ENCODE measurements around the gene TAF9B. TPM values are rescaled to one million over a fixed set of nuclear protein-coding genes. Genes with fewer than 3 reads are reported as not detected.

The TAF9B gene
- total and polyA plus RNA-seq, 2 experiments from 2014 or later: 9.2 to 12.2 TPM

DNA sequence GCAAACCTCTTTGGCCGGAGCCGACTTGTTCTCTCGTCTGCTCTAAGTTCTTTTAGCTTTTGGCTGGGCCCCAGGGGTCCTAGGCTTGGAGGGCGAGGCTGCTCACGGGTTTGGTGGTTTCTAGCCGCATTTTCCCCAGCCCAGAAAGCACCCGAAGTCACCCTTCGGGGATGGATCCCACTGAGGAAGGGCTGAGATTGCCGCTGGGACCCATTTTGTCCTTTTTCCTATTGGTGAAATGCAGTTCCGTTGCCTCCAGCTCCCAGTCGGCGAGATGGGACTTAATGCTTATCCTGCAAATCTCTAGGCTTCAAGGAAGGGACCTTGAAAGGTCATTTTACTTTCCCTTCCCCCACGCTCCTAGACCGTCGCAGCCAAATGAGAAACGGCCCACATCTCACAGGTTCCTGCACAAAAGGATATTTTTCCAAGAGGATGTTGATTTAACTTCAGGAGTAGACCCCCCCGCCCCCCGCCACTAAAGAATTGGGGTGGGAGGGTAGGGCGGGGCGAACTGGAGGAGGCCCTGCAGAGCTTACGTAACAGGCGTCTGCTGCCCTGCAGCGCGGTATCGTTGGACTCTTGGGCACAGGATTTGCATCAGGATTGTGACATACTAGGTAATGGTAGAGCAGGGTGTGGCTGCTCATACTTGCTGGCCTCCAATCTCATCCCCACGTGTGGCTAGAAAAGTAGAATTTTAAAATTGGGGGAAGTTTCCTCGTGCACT lies 34.8 kb downstream of the TAF9B start:
- peak; percentile 75 for DNase-seq
- peaks cover 13% of the 10 kb centered on the region; the same call in 1 of the 2 replicates for H3K4me1 ChIP-seq (ENCODE audit: insufficient read depth)
- peaks cover 36% of the 10 kb centered on the region for H4K20me1 ChIP-seq (ENCODE audit: insufficient read depth)
- H3K36me3 ChIP-seq (ENCODE audit: low read depth): 0 out of 2 replicates have a peak, but pooled peaks cover 6% of the 10 kb centered on the region
- 0 to 2% methylated on average over 15 to 16 of the region's 27 CpGs for WGBS, 2 experiments (ENCODE audit: low coverage in 1 of 2, low lambda C conversion rate in 2 of 2, missing lambda C conversion rate in 2 of 2)
- H3K9me2 ChIP-seq (ENCODE audit: insufficient read depth): no peaks in the 10 kb centered on the region
- peak overlapping the region; percentile 98 for H3K4me3 ChIP-seq
- in situ Hi-C loops (cut with MboI): no loop called here
- TF ChIP-seq EZH2 (IDR thresholded peaks at IDR 0.05; ENCODE audit: insufficient read depth, poor library complexity, severe bottlenecking) (no peak), EZH2phosphoT487 (IDR thresholded peaks at IDR 0.05; ENCODE audit: insufficient read depth, low read depth) (no peak)
- H2AFZ ChIP-seq: peak overlapping the region; percentile 68
- H3K4me2 ChIP-seq (ENCODE audit: unreplicated experiment): peak overlapping the region; percentile 88
- H3K9me3 ChIP-seq (ENCODE audit: low read depth): no peaks in the 10 kb centered on the region
- peaks cover 6% of the 10 kb centered on the region for H3F3A ChIP-seq (ENCODE audit: insufficient read depth)
- H3K27me3 ChIP-seq (replicated peaks; ENCODE audit: insufficient read depth): no peaks in the 10 kb centered on the region
- H3K9ac ChIP-seq: peak overlapping the region; percentile 99
- peak overlapping the region; percentile 93 for H3K27ac ChIP-seq
- peaks cover 55% of the 10 kb centered on the region for H3K79me2 ChIP-seq (ENCODE audit: insufficient read depth)

DNA sequence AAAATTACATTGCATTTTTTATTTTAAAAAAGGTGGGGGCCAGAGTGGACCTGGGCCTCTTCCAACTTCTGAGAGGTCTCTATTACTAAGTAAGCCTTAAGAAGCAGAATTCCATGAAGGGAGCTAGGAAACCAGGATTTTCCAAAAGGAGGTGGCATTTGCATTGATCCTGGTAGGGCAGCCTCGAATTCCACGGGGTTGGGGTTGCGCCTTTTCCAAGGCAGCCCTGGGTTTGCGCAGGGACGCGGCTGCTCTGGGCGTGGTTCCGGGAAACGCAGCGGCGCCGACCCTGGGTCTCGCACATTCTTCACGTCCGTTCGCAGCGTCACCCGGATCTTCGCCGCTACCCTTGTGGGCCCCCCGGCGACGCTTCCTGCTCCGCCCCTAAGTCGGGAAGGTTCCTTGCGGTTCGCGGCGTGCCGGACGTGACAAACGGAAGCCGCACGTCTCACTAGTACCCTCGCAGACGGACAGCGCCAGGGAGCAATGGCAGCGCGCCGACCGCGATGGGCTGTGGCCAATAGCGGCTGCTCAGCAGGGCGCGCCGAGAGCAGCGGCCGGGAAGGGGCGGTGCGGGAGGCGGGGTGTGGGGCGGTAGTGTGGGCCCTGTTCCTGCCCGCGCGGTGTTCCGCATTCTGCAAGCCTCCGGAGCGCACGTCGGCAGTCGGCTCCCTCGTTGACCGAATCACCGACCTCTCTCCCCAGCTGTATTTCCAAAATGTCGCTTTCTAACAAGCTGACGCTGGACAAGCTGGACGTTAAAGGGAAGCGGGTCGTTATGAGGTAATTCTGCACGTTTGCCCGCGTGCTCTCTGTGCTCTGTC lies 35.6 kb downstream of the TAF9B start, which contains the start of gene PGK1:
Gene PGK1 (plus strand): TSS at position 626 of the 824 bp plus-strand sequence. CDS start 93 bp downstream, at position 719.
- 0 out of 2 replicates have a peak, but pooled peaks cover 6% of the 10 kb centered on the region for H3K36me3 ChIP-seq (ENCODE audit: low read depth)
- WGBS, 2 experiments (ENCODE audit: low coverage in 1 of 2, low lambda C conversion rate in 2 of 2, missing lambda C conversion rate in 2 of 2): 0 to 2% methylated on average over 6 to 12 of the region's 72 CpGs
- peak within 1 kb of the TSS; percentile 93 for H3K27ac ChIP-seq
- in situ Hi-C loops (cut with MboI): no loop called here
- no peaks in the 10 kb centered on the region for H3K27me3 ChIP-seq (replicated peaks; ENCODE audit: insufficient read depth)
- H3K4me3 ChIP-seq: peak within 1 kb of the TSS; percentile 98
- H3K9me2 ChIP-seq (ENCODE audit: insufficient read depth): no peaks in the 10 kb centered on the region
- H3K9ac ChIP-seq: peak within 1 kb of the TSS; percentile 99
- peak; percentile 95 for DNase-seq
- peak within 1 kb of the TSS; percentile 88 for H3K4me2 ChIP-seq (ENCODE audit: unreplicated experiment)
- no peaks in the 10 kb centered on the region for H3K9me3 ChIP-seq (ENCODE audit: low read depth)
- peaks cover 30% of the 10 kb centered on the region for H4K20me1 ChIP-seq (ENCODE audit: insufficient read depth)
- peaks cover 47% of the 10 kb centered on the region for H3K79me2 ChIP-seq (ENCODE audit: insufficient read depth)
- peak within 1 kb of the TSS; percentile 78 for H2AFZ ChIP-seq
- TF ChIP-seq EZH2phosphoT487 (IDR thresholded peaks at IDR 0.05; ENCODE audit: insufficient read depth, low read depth): no peak
- no peak for TF ChIP-seq EZH2 (IDR thresholded peaks at IDR 0.05; ENCODE audit: insufficient read depth, poor library complexity, severe bottlenecking)
- H3F3A ChIP-seq (ENCODE audit: insufficient read depth): peaks cover 6% of the 10 kb centered on the region
- H3K4me1 ChIP-seq (ENCODE audit: insufficient read depth): peaks cover 13% of the 10 kb centered on the region; the same call in 1 of the 2 replicates

DNA sequence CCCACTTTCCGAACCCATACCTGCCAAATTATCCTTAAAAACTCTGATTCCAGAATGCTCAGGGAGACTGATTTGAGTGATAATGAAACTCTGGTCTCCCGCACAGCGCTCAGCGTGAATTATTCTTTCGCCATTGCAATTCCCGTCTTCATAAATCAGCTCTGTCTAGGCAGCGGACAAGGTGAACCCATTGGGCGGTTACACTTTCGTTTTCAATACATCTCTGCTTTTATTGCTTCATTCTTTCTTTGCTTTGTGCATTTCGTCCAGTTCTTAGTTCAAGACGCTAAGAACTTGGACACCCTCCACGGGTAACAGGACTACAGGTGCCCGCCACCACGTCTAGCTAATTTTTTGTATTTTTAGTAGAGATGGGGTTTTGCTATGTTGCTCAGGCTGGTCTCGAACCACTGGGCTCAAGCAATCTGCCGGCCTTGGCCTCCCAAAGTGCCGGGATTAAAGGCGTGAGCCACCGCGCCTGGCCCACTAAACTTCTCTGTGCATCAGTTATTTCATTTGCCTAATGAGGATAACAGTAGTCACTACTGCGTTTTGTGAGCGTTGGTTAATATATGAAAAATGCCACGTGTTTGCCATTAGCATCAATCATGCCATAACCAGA lies 36.3 kb downstream of the TAF9B start:
- H3K4me1 ChIP-seq (ENCODE audit: insufficient read depth): 0 out of 2 replicates have a peak, but pooled peaks cover 13% of the 10 kb centered on the region

DNA sequence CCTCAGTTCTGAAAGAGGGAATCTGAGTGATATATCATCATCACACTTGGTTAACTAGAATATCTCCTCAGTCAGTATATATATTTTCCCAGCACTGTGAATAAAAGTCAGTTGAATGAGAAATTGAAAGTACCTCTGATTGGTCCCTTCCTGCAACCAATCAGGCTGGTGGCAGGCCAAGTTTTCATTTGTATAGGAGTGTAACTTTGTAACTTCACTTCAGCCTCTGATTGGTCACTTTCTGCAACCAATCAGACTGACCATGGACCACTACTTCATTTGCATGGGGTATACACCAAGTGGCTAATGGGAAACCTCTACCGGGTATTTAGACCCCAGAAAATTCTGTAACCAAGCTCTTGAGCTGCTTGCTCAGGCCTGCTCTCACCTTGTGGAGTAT lies 37.4 kb downstream of the TAF9B start:
- in situ Hi-C loops (cut with MboI): no loop called here
- H3K9me2 ChIP-seq (ENCODE audit: insufficient read depth): no peaks in the 10 kb centered on the region
- peaks cover 18% of the 10 kb centered on the region; the same call in 1 of the 2 replicates for H4K20me1 ChIP-seq (ENCODE audit: insufficient read depth)
- H3K79me2 ChIP-seq (ENCODE audit: insufficient read depth): peaks cover 30% of the 10 kb centered on the region
- no peak for DNase-seq
- no peaks in the 10 kb centered on the region for H3K9me3 ChIP-seq (ENCODE audit: low read depth)
- no peak overlapping the region for H3K4me3 ChIP-seq
- H3K4me1 ChIP-seq (ENCODE audit: insufficient read depth): 0 out of 2 replicates have a peak, but pooled peaks cover 4% of the 10 kb centered on the region
- H3K27ac ChIP-seq: no peak overlapping the region
- H3K9ac ChIP-seq: no peak overlapping the region
- no peak overlapping the region for H2AFZ ChIP-seq
- H3K4me2 ChIP-seq (ENCODE audit: unreplicated experiment): no peak overlapping the region
- TF ChIP-seq EZH2 (IDR thresholded peaks at IDR 0.05; ENCODE audit: insufficient read depth, poor library complexity, severe bottlenecking): no peak
- TF ChIP-seq EZH2phosphoT487 (IDR thresholded peaks at IDR 0.05; ENCODE audit: insufficient read depth, low read depth): no peak
- 100% methylated on average over 1 of the region's 1 CpG for WGBS, 2 experiments (ENCODE audit: low coverage in 1 of 2, low lambda C conversion rate in 2 of 2, missing lambda C conversion rate in 2 of 2)
- H3K27me3 ChIP-seq (replicated peaks; ENCODE audit: insufficient read depth): no peaks in the 10 kb centered on the region
- H3F3A ChIP-seq (ENCODE audit: insufficient read depth): peaks cover under 1% of the 10 kb centered on the region; the same call in 1 of the 2 replicates
- 0 out of 2 replicates have a peak, but pooled peaks cover 3% of the 10 kb centered on the region for H3K36me3 ChIP-seq (ENCODE audit: low read depth)

More for the DNA sequence above, 36.3 kb downstream of the TAF9B start:
- Histone ChIP-seq H3K9me2 (ENCODE audit: insufficient read depth) (no peaks in the 10 kb centered on the region), H3K36me3 (ENCODE audit: low read depth) (0 out of 2 replicates have a peak, but pooled peaks cover 6% of the 10 kb centered on the region), H3K79me2 (ENCODE audit: insufficient read depth) (peaks cover 40% of the 10 kb centered on the region), H3K27ac (peak overlapping the region; percentile 91), H3K27me3 (replicated peaks; ENCODE audit: insufficient read depth) (no peaks in the 10 kb centered on the region), H2AFZ (peak overlapping the region; percentile 78), H3K9me3 (ENCODE audit: low read depth) (no peaks in the 10 kb centered on the region), H4K20me1 (ENCODE audit: insufficient read depth) (peaks cover 25% of the 10 kb centered on the region), H3K4me3 (peak overlapping the region; percentile 65), H3K4me2 (ENCODE audit: unreplicated experiment) (peak overlapping the region; percentile 50), H3K9ac (peak overlapping the region; percentile 75), H3F3A (ENCODE audit: insufficient read depth) (peaks cover 6% of the 10 kb centered on the region)
- TF ChIP-seq EZH2phosphoT487 (IDR thresholded peaks at IDR 0.05; ENCODE audit: insufficient read depth, low read depth): no peak
- TF ChIP-seq EZH2 (IDR thresholded peaks at IDR 0.05; ENCODE audit: insufficient read depth, poor library complexity, severe bottlenecking): no peak
- in situ Hi-C loops (cut with MboI): no loop called here
- DNase-seq: no peak
- 73 to 75% methylated on average over 23 of the region's 23 CpGs for WGBS, 2 experiments (ENCODE audit: low coverage in 1 of 2, low lambda C conversion rate in 2 of 2, missing lambda C conversion rate in 2 of 2)
